ENCODE results near the gene MRPS34.

The MRPS34 gene

GRCh38 chr16:1724491-1724890, 48.4 kb downstream of the MRPS34 start:
- no peak for DNase-seq

GRCh38 chr16:1723450-1724147, 49.3 kb downstream of the MRPS34 start:
- DNase-seq: peak; percentile 19

All from fibroblast of skin of abdomen (primary cell).